Midbrain (tissue), 1 donor: ENCODE data around the gene RELN.

Experiments used
- DNase-seq: peaks from one replicate; lab custom pipeline; 2025; lab: John Stamatoyannopoulos, UW

The RELN gene

DNA sequence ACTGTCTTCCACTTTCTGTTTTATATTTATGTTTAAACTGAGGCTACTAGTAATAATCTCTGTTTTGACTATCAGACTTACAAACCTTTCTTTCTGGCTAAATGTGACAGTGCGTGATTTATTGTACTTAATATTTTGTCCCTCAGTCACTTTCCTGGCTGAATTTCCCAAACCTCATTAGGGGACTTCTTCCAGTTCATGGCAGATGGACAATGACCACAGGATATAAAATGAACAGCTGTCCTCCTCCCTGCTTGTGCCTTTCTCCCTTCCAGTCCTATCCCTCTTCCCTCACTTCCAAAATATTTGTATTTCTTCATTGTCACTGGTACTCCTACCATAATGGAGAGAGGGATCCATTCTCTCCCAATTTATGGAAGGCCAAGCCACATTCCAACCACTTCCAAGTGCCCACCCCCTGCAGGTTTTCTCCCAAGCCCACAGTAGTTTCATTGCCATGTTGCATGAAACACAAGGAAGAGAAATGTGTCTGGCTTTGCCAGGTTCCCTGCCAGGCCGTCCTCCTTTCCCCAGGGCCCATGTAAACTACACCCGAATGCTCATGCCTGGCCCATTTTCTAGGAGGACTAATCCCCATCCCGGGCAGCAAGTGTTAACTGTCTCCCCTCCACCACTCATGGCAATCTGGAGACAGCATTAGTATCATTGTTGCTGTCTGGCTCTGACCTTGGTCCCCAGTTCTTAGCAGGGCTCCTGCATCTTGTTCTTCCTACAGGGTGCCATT lies 273.9 kb downstream of the RELN start:
- no peak for DNase-seq

DNA sequence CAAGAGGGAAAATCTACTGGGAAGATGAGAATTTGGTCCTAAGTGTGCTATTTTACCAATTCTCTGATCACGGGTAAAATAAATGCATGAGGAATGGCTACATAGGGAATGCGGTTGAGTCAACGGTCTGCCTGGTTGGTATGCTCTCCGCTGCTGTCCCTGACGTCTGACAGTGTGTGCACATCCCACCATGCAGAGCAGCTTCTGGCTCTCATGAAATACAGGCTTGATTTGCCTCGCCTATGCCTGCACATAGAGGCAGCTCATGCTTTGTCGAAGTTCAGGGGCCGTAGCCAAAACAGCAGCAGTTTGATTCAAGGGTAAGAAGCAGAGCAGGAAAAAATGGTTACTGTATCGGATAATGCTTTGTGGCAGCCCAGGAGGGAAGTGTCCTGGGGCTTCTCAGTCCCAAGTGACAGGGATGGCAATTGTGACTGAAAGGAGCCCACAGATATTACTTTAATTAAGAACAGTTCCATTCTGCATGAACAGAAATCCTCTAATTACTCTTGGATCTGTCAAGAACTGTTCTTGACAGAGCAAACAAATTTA lies 275.0 kb downstream of the RELN start:
- no peak for DNase-seq

DNA sequence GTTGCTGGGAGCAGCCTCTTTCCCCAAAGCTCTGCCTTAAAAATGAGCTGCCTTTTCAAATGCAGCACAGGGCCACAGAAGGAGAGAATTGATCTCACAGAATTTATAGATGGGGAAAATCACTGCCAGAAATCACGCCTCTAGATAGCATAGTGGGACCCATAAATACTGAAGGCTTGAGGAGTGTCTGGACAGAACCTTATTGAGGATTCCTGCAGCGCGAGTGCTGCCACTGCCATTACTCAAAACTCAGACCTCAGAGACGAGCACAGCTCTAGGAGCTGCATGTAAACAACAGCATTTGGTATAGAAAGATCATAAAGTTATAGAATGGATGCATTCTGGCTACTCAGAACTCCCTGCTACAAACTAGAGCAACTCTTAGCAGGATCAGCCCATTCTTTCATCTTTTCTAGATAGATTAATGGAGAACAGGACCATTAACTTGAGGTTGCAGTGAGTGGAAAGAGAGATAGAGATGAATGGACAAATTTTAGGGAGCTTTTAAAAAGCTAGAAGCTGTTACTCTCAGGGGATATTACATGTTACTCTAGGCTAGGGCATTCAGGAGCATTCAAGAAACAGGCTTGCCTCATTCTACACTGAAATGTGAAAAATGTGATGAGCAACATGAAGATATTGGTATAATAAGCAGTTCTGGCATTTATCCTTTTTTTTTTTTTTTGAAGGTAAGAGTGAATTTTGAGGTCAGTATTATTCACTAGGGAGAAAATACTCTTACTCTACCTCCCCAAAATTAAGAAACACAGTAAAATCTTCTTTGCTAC lies 276.3 kb downstream of the RELN start:
- no peak for DNase-seq

DNA sequence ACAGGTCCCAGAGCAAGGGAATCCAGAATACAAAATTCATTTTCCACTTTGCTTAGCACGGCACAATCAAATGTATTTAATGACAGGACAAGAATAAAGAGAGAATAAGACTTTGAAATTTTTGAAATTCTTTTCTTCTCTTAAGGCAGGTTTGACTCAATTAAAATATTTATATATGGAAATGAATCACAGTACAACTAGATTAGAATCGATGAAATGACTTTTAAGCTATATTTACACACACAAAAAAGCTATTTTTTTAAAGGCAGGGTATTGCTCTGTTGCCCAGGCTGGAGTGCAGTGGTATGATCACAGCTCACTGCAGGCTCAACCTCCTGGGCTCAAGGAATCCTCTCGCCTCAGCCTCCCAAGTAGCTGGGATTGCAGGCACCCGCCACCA lies 278.0 kb downstream of the RELN start:
- no peak for DNase-seq

DNA sequence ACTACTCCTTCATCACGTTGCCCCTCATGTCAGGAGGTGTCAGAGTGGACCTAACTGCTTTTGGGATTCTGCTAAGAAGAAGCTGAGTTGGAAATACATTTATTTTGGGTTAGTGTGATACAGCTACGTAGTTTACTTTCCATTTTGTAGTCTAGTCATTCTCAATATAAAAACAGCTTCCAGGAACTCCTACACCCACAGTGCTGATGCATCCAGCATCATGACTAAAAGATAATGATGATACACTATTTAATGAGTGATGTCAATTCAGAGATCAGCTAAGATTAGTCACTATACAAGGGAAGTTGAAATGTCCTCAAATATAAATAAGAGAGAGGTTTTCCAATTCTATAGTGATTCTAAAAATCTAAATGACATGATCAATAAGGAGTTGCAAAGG lies 279.2 kb downstream of the RELN start:
- DNase-seq = no peak

DNA sequence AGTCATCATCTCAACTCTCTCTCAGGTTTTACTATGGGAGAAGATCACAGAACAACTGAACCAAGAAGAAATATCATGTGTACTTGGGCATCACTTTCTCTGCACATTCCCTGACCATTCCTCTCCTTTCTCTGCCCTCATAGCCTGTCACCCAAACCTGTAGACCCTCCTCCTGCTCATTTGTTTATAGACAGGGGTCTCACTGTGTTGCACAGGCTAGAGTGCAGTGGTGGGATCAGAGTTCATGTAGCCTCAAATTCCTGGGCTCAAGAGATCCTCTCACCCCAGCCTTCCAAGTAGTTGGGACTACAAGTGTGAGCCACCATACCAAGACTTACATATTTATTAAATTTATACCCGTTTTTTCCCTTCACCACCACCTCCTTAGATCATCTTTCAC lies 282.7 kb downstream of the RELN start:
- DNase-seq = no peak

DNA sequence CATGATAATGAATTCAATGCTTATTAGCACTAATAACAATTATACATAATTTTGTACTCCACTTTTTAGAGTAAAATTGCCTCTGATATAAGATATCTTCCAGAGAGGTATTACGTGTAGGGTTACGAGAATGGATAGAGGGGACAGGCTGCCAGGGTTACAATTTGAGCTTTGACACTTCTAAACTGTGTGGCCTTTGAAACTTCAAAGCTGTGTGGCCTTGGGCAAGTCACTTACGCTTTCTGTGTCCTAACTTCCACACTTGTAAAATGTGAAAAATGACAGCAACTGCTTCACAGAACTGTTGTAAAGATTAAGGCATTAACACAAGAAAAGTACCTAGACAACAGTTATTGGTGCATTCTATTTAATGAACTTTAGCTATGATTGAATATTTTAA lies 283.9 kb downstream of the RELN start:
- no peak for DNase-seq

DNA sequence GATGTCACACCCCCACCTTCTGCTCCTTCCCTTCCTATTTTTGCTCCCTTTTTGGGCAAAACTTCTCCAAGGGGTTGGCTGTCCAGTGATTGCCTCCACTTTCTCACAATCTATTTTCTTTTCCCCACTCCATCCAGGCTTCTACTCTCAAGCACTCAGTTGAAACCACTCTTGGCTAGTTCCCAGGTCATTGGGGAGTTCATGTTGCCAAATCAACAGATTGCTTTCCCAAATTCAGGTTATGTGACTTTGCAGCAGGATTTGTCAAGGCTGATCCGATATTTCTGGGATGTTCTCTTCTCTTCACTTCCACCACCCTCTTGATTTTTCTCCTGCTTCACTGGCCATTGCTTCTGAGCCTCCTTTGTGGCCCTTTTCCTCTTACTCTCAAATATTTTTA lies 284.8 kb downstream of the RELN start:
- no peak for DNase-seq

DNA sequence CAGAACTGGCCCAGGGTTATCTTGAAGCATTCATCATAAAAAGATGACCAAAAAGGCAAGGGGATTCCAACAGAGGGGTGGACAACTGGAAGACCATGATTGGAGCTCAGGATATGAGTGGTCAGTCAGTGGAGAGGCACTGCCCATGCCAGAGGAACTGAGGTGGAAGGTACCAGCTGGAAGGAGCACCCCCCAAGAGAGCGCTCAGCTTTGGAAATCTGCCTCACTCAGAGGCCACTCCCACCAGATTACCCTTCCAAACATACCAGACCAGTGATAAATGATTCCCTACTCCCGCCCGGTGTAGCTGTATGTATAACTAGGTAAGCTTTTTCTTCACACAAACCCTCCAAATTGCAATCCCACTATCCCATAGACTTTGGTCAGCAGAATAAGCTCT lies 286.5 kb downstream of the RELN start:
- no peak for DNase-seq

DNA sequence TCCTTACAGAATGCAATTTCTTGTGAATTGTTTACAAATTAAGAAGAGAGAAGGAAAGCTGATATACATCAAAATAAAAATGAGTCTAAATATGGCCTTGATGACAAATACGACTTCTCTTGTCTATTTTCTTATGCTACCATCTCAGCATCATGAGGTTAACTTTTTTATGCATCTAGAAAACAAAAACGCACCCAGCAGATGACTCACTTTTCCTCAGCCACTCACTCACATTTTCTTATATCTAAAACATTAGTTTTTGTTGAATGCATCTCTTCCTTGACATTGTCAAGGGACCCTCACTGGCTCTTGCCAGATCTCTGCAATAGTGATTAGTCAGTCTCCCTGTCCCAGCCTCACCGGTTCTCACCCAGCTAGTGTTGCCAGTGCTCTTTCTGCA lies 287.0 kb downstream of the RELN start:
- no peak for DNase-seq

DNA sequence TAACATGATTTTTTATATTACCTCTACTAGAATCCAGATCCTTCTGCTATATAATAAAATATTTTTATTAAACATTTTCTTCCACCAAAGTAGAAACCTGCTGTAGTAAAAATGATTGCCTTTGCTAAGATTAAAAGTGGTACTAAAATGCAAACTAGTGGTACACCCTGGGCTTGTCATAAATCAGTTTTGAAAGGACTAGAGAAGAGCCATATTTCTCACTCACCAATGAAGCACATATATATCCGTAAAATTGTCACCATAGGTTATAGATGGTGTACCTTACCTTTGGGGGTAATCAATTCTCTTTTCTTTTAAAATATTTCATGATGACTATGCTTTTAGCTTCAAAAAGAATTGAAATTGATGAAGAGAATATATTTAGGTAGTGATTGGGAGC lies 290.4 kb downstream of the RELN start:
- DNase-seq = no peak

DNA sequence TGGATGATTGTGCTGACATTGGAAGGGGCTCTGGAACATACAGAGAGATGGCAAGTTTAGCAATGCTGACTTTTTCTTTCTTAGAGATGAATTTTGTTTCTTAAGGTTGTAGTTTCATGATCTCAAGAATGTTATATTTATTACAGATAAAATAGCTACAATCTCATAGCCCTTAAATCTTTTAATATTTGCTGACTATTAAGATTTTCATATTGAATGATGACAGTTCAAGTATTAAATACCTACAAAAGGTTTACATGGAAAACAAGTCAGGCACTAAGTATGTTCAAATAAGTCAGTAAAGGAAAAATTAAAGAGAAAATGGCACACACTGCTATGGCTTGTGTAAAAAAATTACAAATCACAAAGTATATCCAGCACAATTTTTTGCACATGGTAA lies 291.4 kb downstream of the RELN start:
- no peak for DNase-seq

DNA sequence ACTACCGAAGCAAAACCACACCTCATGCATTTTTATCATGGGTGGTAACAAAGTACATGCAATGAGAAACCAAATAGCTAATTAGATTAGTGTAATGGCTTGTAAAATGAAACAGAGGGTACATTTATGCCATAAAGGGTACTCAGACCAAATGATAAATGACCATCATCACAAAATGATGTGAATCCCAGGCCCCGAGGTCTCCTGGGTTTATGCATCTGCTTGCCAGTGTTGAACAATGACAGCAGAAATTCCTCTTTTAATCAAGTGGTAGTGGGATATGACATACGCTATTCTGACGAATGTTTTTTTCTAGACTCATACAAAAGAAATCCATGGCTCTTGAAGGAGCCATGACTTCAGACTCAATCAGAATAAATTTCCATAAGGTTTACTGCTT lies 293.9 kb downstream of the RELN start:
- no peak for DNase-seq

DNA sequence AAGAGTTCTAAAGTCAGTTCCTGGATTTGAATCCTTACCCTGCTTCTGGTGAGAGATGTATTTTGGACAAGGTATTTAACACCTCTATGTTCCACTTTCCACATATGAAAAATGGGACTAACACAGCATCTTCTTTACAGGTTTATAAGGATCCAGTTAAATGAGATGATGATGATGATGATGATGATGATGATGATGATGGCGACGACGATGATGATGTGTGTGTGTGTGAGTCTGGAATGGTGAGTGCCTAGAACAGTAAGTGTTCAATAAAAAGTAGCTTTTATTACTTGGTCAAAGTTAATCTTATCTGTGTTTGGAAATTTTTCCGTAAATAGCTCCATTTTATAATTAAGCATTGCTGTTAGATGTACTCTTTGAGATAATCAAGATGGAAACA lies 295.2 kb downstream of the RELN start:
- no peak for DNase-seq

DNA sequence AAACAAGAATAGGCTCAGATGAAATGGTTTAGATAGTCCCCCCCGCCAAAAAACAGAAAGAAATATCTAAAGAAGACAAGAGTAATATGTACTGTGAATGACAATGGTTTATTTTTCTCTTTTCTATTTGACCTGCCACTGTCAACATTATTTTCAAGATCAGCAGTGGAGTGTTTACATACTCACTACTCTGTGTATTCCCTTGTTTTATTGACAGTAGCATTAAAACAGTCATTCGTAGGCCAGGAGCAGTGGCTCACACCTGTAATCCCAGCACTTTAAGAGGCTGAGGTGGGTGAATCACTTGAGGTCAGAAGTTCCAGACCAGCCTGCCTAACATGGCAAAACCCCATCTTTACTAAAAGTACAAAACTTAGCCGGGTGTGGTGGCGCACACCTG lies 298.2 kb downstream of the RELN start:
- DNase-seq = no peak

DNA sequence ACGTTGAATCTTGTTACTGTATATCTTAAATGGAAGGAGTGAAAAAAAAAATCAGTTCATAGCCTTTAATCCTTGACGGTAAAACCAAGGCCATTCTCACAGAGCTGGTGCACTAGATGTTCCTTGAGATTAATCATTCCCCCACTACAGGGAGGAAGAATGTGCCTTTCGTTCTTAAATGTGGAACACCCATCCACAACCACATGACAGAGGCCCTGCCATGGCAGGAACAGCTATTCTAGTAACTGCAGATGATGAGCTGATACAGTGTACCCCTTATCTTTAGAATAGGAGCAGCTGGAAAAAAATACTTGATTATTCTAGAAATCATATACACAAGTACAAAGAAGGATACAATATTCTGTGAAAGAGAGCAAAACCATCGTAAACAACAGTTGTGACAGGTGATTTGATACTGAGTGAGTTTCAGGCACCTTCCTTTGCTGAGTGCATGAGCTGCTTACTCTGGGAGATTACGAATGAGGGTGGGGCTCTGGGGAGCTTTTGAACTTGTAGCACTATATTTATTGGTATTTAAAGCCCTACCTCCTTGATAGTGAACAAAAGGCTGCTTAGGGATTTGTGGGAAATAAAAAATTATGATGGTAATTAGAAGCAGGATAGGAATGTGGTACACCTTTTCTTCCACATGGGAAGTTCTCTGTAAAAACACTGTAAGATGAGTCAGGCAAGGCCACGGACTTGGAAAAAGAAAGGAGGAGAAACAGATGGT lies 299.1 kb downstream of the RELN start:
- DNase-seq = no peak

DNA sequence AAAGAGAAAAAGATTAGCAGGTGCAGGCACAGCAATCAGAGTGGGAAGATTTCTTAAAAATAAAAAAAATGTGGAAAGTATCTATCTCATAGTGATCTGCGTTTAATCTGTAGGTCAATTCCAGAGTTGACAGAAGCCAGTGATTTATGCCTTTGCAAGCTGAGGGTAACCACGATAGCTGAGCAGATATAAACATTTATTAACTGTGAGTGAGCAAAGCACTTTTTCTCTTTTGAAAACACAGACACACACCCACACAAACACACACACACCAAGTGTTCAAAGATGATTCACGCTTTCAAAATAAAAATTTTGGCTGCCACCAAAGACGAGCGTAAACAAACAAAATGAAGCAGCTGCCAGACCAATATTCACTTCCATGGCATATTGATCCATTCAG lies 300.2 kb downstream of the RELN start:
- DNase-seq = no peak

DNA sequence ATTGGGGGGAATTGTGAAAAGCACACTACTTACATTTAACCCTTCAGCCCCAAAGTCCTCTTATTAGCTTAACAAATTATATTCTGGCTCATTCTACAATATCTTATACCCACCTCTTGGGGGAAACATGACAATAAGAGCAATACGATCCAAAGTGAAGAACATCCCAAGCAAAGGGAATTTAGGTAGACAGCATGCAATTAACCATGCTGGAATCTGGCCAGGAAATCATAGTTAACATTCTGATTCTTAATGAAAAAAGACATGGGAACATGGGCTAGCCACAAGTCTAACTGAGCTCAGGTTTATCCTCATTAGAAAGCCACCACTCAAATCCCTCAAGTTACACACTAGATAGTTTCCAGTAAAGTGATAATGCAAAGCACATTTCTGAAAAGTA lies 301.5 kb downstream of the RELN start:
- DNase-seq = no peak

DNA sequence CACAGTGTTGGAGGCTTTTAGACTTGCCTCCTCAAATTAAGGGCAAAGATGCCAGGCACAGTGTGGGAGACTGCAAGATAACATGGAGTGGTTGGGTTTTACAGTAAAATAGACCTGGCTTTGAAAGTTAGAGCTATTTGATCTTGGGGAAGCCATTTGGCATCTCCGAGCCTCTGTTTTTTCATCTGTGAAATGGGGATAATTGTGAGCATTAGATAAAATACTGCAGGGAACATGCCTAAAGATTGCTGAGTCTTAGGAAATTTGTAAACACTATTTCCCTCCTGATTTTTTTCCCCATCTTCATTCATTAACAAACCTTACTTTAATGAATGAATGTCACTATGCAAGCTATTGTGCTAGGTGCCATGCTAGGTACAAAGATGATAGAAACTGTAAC lies 302.2 kb downstream of the RELN start:
- DNase-seq = no peak

DNA sequence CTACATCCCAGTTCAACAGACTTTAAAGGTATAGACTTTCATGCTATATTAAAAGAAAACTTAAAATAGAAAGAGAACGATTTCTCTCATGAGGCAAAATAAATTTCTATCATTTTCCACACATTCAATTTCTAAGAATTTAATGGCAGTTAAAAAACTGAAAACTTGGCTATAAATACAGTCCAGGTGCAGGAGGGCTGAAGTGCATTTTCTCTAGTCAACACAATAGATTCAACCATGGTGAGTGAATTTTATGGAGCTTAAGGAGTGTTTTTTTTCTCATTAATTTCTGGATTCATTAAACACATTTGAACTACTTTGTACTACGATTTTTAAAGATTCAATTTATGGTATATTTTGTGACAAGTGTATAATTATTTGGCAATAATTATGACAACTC lies 302.7 kb downstream of the RELN start:
- no peak for DNase-seq

DNA sequence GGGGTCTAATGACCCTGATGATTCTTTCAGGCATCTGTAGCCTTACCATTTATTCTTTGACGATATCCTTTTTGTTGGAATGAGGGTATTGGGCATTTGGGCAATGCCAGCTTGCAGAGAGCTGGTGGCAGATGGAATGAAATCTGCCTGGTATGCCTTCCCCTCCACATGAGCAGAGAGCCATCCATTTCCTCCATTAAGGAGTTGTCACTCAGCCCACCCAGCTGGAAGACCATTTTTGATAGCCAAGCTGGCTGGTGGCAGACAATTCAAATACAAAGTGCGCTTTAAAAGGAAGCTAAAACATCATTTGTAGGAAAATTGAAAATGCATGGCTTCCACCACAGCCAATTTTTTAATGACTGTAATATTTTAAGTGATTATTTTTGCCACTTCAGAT lies 303.4 kb downstream of the RELN start:
- DNase-seq = no peak

DNA sequence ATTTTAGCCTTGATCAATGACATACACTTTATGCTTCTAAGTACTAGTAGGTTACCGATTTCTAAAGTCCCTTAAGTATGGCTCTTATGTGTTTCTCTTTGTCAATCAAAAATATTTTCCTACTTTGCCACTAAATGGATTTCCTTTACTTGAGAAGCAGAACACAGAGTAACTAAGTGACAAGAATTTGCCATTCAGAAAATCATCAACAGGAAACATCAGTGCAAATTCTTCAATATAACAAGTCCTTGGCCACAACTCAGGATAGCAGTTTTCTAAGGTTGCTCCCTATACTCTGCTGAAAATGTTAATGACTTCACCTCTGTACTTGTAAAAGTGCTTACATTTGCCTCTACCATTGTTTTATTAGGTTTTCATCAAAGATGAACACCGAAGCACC lies 303.8 kb downstream of the RELN start:
- DNase-seq = no peak

DNA sequence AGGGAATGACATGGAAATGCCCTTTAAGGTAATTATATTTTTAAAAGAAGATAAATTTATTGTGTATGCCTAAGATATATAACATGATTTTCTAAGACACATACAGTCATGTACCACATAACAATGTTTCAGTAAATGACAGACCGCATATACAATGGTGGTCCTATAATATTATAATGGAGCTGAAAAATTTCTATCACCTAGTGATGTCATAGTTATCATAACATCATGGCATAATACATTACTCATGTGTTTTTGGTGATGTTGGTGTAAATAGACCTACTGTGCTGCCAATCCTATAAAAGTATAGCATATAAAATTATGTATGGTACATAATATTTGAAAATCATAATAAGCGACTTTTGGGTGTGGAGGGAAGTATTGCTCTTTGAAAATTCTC lies 306.1 kb downstream of the RELN start:
- no peak for DNase-seq
